HEK293T (cell line): Measurements from ENCODE around the gene AVPR2.
A peak's percentile ranks its signal among the peaks of the same experiment; 100 is the strongest.

Source experiments
- CTCF ChIA-PET: fragments of 350-600 bp; formaldehyde crosslinking; extraction: SDS; loops from one replicate; lab custom pipeline; 2021; ENCODE audit warnings: antibody characterized with exemption, inconsistent platforms; lab: Yijun Ruan, JAX
- POLR2A ChIA-PET: fragments of 350-600 bp; formaldehyde crosslinking; extraction: SDS; loops from one replicate; lab custom pipeline; 2020; ENCODE audit warnings: antibody characterized with exemption, inconsistent platforms; lab: Yijun Ruan, JAX
- DNase-seq: peaks from one replicate; pipeline ENCODE4 v3.0.0; 2012; ENCODE audit warnings: mixed read lengths; ENCODE audit errors: extremely low spot score
- ARNT ChIP-seq: fragments of 450-650 bp; IDR thresholded peaks from 2 replicates; pipeline ENCODE4 v1.6.1; 2017; ENCODE audit warnings: mild to moderate bottlenecking
- BHLHE40 ChIP-seq: fragments of 450-650 bp; IDR thresholded peaks from 2 replicates; pipeline ENCODE4 v1.6.1; 2016; ENCODE audit warnings: mild to moderate bottlenecking, moderate library complexity, borderline replicate concordance
- CTBP1 ChIP-seq: fragments of 450-650 bp; IDR thresholded peaks from 2 replicates; pipeline ENCODE4 v1.6.1; 2016; ENCODE audit warnings: borderline replicate concordance
- ELF4 ChIP-seq: fragments of 450-650 bp; IDR thresholded peaks from 2 replicates; pipeline ENCODE4 v1.6.1; 2017; ENCODE audit warnings: antibody characterized with exemption
- FOXA1 ChIP-seq: fragments of 450-650 bp; IDR thresholded peaks from 2 replicates; pipeline ENCODE4 v1.6.1; 2016; ENCODE audit warnings: mild to moderate bottlenecking
- FOXK2 ChIP-seq: fragments of 450-650 bp; IDR thresholded peaks from 2 replicates; pipeline ENCODE4 v1.6.1; 2016; ENCODE audit warnings: mild to moderate bottlenecking
- FOXM1 ChIP-seq: fragments of 450-650 bp; IDR thresholded peaks from 2 replicates; pipeline ENCODE4 v1.6.1; 2017; ENCODE audit warnings: mild to moderate bottlenecking, borderline replicate concordance
- HDGF ChIP-seq: fragments of 450-650 bp; IDR thresholded peaks from 2 replicates; pipeline ENCODE4 v1.6.1; 2017; ENCODE audit warnings: antibody characterized with exemption, borderline replicate concordance
- L3MBTL2 ChIP-seq: fragments of 450-650 bp; conservative IDR thresholded peaks from 2 replicates; pipeline ENCODE4 v1.6.1; 2016; ENCODE audit warnings: mild to moderate bottlenecking
- LEF1 ChIP-seq: fragments of 450-650 bp; IDR thresholded peaks from 2 replicates; pipeline ENCODE4 v1.6.1; 2017; ENCODE audit warnings: mild to moderate bottlenecking, borderline replicate concordance
- NFRKB ChIP-seq: fragments of 450-650 bp; IDR thresholded peaks from 2 replicates; pipeline ENCODE4 v1.6.1; 2016; ENCODE audit warnings: mild to moderate bottlenecking, moderate library complexity
- SP1 ChIP-seq: fragments of 450-650 bp; IDR thresholded peaks from 2 replicates; pipeline ENCODE4 v1.6.1; 2017
- SUZ12 ChIP-seq: fragments of 450-650 bp; IDR thresholded peaks from 2 replicates; pipeline ENCODE4 v1.6.1; 2016; ENCODE audit warnings: mild to moderate bottlenecking
- TARDBP ChIP-seq: fragments of 450-650 bp; IDR thresholded peaks from 2 replicates; pipeline ENCODE4 v1.6.1; 2016
- ZNF384 ChIP-seq: fragments of 450-650 bp; IDR thresholded peaks from 2 replicates; pipeline ENCODE4 v1.6.1; 2016
- TF ChIP-seq, protein P1 (sequence below): fragments of 450-650 bp; IDR thresholded peaks from 2 replicates; pipeline ENCODE4 v1.6.1; 2016

AVPR2 gene

DNA sequence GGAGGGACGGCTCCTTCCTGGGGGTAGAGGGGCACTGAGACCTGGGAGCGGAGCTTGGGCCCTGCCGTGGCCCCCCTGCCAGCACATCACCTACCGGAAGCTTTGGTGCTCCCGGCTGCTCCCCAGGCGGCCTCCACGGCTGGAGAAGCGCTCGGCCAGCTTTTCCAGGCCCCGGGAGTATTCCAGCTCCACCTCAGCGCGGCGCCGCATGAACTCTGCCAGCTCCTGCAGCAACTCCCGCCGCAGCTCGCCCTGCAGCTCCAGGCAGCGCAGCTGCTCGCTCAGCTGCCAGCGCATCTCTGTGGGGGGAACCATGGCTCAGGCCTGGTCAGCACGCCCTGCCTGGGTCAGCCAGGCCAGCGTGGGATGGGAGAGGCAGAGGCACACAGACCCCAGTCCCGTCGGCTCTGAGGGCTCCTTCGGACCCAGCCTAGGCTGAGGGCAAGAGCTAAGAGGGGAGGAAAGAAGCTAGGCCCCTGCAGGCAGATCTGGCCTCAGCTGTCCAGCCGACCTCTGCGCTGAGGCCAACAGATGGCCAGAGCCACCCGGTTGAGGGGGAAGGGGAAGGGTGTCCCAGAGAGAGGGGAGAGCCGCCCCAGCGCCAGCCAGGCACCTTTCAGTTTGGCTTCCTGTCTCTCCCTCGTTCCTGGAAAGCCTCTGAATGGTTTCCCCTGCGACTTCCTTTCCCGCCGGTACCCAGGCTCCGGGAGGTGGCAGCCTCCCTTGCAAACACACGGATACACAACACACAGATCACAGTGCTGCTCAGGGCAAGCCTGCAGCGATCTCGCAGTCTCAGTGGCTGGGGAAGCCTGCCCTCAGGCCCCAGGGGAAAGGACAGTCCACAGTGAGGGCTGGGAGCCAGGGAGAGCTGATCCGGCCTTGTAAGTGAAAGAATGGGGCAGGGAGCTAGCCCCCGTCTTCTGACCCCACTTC lies 17.3 kb downstream of the AVPR2 start:
- ChIA-PET POLR2A (interaction anchor here (1.4 to 1.8 kb wide), 2 partner anchors 25 to 51 kb away, joined by 4 read pairs; partner anchors contain the start of gene TMEM187), CTCF (interaction anchor here (0.6 to 9.2 kb wide), 6 partner anchors 11 to 387 kb away, joined by 3 to 100 read pairs (median 10); partner anchors contain the start of gene RENBP)
- no peak for DNase-seq
- TF ChIP-seq FOXK2 = no peak
- TF ChIP-seq ELF4 = no peak
- TF ChIP-seq ZNF384 = no peak
- no peak for TF ChIP-seq SP1
- TF ChIP-seq, protein P1, sequence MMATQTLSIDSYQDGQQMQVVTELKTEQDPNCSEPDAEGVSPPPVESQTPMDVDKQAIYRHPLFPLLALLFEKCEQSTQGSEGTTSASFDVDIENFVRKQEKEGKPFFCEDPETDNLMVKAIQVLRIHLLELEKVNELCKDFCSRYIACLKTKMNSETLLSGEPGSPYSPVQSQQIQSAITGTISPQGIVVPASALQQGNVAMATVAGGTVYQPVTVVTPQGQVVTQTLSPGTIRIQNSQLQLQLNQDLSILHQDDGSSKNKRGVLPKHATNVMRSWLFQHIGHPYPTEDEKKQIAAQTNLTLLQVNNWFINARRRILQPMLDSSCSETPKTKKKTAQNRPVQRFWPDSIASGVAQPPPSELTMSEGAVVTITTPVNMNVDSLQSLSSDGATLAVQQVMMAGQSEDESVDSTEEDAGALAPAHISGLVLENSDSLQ = no peak
- no peak for TF ChIP-seq BHLHE40
- no peak for TF ChIP-seq TARDBP
- no peak for TF ChIP-seq NFRKB

DNA sequence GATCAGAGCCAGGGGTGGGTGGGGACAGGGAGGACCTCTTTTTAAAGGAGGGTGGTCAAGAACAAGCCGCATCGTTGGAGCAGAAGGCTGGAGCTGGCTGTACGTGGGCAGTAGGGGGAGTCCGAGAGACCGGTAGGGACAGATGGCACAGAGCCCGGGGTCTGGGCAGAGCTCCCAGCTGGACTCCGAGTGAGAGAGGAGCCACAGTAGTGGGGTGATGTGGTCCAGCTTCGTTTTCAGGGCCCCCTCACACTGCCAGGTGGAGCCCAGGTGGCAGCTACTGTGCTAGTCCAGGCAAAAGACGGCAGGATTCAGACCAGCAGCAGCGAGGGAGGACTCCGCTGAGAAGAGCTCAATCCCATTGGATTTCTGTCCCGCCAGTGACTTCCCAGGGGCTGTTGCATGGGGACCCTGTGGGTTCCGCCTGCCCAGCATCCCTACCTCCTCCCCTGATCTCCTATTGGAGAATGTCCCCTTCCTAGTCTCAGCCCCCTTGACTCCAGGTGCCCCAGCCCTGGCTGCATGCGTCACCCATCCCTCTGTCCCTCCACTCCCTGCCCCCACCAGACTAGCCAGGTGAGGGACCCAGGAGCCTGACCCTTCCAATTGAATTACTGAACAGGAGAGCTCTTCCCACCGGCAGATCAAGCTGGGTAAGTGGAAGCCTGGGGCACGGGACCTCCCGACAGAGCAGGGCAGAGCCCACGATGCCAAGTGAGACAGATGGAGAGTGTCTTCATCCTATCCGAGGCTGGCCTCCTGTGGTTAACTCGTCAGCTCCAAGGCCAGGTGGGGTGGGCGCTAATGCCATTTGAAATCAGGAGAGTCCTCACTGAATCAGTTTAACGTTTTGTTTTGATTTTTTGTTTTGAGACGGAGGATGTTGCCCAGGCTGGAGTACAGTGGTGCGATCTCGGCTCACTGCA lies 18.7 kb downstream of the AVPR2 start:
- CTCF ChIA-PET = interaction anchor here (0.7 to 9.2 kb wide), 17 partner anchors 11 to 160 kb away, joined by 3 to 100 read pairs (median 3); partner anchors contain the start of gene RENBP
- TF ChIP-seq FOXA1 = no peak
- TF ChIP-seq L3MBTL2 = no peak
- TF ChIP-seq ZNF384 = no peak

DNA sequence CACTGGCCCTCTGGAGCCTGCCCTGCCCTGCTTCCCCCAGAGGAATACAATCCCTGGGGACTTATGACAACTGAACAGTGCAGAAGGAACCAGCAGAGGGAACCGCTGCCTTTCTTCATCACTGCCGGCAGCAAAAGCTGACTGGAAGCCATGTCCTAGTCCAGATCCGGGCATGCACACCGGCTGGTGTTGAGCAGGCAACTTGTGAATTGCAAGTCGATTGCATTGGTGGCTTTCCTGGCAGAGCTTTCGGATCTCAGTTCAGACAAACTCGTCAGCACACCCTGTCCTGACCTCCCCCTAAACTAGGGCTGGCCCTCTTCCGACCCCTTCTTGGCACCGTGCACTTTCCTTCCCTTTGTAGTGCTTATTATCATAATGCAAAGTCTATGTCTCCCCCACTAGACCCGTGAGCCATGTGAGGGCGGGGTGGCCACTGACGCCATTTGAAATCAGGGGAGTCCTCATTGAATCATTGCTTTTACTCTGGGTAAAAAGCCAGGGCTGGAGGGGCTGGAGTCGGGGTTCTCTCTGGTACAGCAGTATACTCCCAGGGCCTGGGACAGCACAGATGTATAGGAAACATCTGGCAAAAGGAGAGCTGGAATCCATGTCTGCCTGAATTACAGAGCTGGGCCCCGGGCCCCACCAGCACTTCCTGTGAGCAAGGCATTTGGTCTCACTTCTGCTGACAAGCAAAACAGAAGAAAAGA lies 19.8 kb downstream of the AVPR2 start:
- DNase-seq = peak; percentile 60
- TF ChIP-seq FOXK2 (no peak), ELF4 (no peak), NFRKB (no peak), CTBP1 (no peak), ARNT (no peak), FOXM1 (no peak)
- CTCF ChIA-PET = interaction anchor here (0.8 to 9.2 kb wide), 5 partner anchors 11 to 26 kb away, joined by 3 to 100 read pairs (median 14); partner anchors contain the start of gene RENBP
- POLR2A ChIA-PET = interaction anchor here (0.7 to 7.1 kb wide), 5 partner anchors 12 to 48 kb away, joined by 3 to 65 read pairs (median 4); partner anchors contain the start of genes RENBP and TMEM187

More for the DNA sequence above, 18.7 kb downstream of the AVPR2 start:
- POLR2A ChIA-PET = interaction anchor here (1.0 to 1.8 kb wide), 7 partner anchors 12 to 49 kb away, joined by 3 to 6 read pairs (median 4); partner anchors contain the start of genes HCFC1, NAA10 and TMEM187
- DNase-seq = peak; percentile 72

DNA sequence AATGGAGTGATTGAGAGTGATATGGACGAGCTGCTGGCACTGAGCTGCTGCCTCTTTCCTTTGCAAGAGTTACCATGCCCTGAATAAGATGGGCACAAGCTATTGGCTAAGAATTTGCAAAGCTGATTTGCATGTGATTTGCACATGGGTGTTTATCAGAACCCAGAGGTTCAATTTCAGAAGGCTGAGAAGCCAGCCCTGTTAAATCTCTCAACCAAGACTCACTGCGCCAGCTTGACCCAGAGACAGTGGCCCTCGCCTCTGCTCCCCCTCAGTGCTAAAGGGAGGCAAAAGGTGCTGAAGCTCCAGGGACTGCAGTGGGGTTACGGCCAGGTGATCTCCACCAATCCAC lies 20.9 kb downstream of the AVPR2 start:
- ChIA-PET CTCF (interaction anchor here (0.7 to 9.2 kb wide), 4 partner anchors 9 to 21 kb away, joined by 3 to 100 read pairs (median 4); partner anchors contain the start of gene RENBP), POLR2A (interaction anchor here (1.0 to 7.1 kb wide), 5 partner anchors 10 to 49 kb away, joined by 3 to 65 read pairs (median 4); partner anchors contain the start of genes NAA10, RENBP and TMEM187)
- no peak for DNase-seq

DNA sequence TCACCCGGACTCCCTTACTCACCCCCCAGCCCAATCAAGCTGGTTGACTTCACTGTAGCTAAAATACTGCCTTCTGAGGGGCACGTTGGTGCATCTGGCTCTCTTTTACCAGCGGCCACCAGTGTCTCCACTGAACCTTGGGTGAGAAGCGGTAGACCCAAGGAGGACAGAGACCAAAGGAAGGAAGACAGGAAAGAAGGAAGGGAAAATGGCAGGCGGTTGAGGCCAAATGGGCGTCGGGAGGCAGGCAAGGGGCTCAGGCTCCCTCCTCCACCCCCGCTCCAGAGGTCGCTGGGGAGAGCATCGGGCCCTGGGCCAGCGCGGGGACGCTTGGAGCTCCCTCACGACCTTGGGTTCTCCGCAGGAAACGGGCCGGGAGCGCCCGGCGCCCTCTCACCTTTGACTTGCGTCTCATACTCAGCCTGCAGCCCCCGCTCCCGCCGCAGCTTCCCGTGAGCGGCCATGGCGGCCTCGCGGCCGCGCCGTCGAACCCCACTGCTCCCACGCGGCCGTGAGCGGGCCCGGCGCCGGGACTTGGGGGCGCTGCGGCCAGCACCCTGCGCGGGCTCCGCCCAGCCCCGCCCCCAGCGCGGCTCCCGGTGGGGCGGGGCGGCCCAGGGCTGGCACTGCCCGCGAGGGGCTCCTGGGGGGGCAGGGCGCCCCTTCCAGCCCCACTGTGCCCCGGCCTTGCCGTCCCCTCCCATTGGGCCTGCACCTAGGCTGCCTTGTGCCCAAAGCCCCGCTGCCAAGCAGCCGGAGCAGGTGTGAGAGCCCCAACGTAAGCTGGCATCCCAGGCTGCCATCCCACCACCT lies 21.5 kb downstream of the AVPR2 start, which contains the start of gene ARHGAP4:
Gene ARHGAP4, minus strand, starts transcription at position 526 of the 813 bp plus-strand sequence. Its CDS starts 62 bp downstream, at position 464.
- CTCF ChIA-PET = interaction anchor here (0.7 to 9.2 kb wide), 3 partner anchors 8 to 20 kb away, joined by 3 to 100 read pairs (median 6); partner anchors contain the start of gene RENBP
- no peak for DNase-seq
- TF ChIP-seq TARDBP (no peak), ZNF384 (no peak), FOXA1 (no peak), NFRKB (no peak), FOXK2 (no peak), BHLHE40 (no peak), SP1 (no peak), CTBP1 (no peak), ARNT (no peak), ELF4 (no peak; the same call in 1 of the 2 replicates), FOXM1 (no peak)
- POLR2A ChIA-PET = interaction anchor here (0.7 to 7.1 kb wide), 8 partner anchors 9 to 975 kb away, joined by 3 to 65 read pairs (median 5); partner anchors contain the start of genes IDH3G, NAA10, RENBP and SSR4

More for the DNA sequence above, 20.9 kb downstream of the AVPR2 start:
- TF ChIP-seq BHLHE40 (no peak), L3MBTL2 (no peak), FOXA1 (no peak), ELF4 (no peak), TARDBP (no peak), FOXM1 (no peak), LEF1 (no peak), FOXK2 (no peak), NFRKB (no peak), ZNF384 (no peak), ARNT (no peak), CTBP1 (no peak), SUZ12 (no peak), SP1 (no peak), HDGF (no peak)
- TF ChIP-seq, protein P1 = no peak
